Retinal pigment epithelial cell (primary cell): ENCODE results near the gene SOD2.
"Not testable (repeated sequence)": the region's sequence is repeated elsewhere in the genome, so short reads cannot be mapped to it uniquely, and the experiment has no call there.

Experiments used
- DNase-seq: peaks from one replicate; pipeline ENCODE4 v3.0.0-alpha.2; 2010; ENCODE audit warnings: low read depth
- H3K4me3 ChIP-seq: 2 replicates; pipeline ENCODE4 v1.5.1; 2011; ENCODE audit warnings: mild to moderate bottlenecking, low read length, control low read depth, moderate library complexity
- TF ChIP-seq, protein P1 (sequence below): conservative IDR thresholded peaks from 2 replicates; pipeline ENCODE4 v1.5.1; 2011; ENCODE audit warnings: low read depth, low read length, control low read depth, inconsistent platforms

SOD2 gene

DNA sequence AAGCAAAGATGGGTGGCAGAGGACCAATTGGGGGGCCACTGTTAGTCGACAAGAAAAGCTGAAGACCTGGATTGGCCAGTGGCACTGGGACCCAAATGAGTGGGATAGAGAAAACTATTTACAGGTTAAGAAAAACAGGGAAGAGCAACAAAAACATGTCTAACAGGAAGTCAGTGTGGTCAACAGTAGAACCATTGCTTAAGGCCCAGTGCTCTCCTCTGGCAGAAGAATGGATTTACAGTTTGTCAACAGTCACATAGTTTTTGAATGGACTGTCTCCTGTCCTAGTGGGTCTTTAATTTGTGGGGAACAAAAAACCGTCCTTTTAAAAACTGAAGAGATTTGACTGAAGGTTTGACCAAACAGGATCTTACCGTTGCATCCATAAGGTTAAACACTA is 22.1 kb upstream of the SOD2 start:
- H3K4me3 ChIP-seq, result no peak overlapping the region
- DNase-seq, result no peak
- TF ChIP-seq, protein P1, sequence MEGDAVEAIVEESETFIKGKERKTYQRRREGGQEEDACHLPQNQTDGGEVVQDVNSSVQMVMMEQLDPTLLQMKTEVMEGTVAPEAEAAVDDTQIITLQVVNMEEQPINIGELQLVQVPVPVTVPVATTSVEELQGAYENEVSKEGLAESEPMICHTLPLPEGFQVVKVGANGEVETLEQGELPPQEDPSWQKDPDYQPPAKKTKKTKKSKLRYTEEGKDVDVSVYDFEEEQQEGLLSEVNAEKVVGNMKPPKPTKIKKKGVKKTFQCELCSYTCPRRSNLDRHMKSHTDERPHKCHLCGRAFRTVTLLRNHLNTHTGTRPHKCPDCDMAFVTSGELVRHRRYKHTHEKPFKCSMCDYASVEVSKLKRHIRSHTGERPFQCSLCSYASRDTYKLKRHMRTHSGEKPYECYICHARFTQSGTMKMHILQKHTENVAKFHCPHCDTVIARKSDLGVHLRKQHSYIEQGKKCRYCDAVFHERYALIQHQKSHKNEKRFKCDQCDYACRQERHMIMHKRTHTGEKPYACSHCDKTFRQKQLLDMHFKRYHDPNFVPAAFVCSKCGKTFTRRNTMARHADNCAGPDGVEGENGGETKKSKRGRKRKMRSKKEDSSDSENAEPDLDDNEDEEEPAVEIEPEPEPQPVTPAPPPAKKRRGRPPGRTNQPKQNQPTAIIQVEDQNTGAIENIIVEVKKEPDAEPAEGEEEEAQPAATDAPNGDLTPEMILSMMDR, result no peak

DNA sequence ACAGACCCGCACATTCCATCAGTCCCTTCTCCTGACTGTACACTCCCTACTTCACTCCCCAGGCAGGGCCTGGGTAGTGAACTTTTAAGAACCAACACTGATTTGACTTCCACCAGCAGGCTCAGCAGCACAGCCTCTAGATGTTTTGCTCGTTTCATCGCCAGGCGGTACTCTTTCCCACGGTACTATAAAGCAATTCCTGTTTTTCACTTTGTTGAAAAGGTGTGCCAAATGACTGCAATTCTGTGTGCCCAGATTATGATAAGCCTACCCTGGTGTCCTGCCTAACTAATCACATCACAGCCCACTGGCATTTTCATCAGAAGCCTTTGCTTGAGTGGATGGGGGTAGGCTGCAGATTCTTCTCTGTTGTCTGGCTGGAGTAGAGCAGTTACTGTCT is 21.4 kb upstream of the SOD2 start:
- TF ChIP-seq, protein P1, result no peak
- no peak overlapping the region for H3K4me3 ChIP-seq
- peak; percentile 46 for DNase-seq

DNA sequence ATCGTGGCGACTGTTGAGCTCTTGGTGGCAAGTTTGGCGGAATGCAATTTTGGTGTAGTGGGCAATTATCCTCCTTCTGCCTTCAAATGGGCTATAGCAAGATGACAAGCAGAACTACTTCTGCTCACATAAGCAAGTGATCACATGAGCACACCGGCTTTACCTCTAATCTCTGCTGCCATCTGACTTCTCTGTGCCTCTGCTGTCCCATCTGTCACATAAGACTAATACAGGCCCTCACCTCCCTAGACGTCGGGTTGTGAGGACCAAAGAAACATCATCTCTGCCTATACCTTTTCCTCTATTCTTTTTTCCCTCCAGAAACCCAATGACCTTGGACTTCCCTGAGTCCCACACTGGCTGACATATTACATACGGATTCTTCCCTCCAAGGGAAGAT is 20.9 kb upstream of the SOD2 start:
- TF ChIP-seq, protein P1, result no peak
- DNase-seq, result no peak
- no peak overlapping the region for H3K4me3 ChIP-seq

DNA sequence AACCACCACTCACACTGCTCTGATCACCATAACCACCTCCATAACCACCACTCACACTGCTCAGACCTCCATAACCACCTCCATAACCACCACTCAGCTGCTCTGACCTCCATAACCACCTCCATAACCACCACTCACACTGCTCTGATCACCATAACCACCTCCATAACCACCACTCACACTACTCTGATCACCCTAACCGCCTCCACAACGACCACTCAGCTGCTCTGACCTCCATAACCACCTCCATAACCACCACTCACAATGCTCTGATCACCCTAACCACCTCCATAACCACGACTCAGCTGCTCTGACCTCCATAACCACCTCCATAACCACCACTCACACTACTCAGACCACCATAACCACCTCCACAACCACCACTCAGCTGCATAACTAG is 19.3 kb upstream of the SOD2 start:
- not testable (repeated sequence) for DNase-seq, H3K4me3 ChIP-seq

DNA sequence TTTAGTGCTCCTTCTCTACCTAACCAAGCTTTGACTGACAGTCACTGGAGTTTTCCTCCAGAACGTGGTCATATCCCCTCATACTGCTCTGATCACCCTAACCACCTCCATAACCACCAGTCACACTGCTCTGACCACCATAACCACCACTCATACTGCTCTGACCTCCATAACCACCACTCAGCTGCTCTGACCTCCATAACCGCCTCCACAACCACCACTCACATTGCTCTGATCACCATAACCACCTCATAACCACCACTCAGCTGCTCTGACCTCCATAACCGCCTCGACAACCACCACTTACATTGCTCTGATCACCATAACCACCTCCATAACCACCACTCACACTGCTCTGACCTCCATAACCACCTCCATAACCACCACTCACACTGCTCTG is 17.6 kb upstream of the SOD2 start:
- H3K4me3 ChIP-seq, DNase-seq: not testable (repeated sequence)

DNA sequence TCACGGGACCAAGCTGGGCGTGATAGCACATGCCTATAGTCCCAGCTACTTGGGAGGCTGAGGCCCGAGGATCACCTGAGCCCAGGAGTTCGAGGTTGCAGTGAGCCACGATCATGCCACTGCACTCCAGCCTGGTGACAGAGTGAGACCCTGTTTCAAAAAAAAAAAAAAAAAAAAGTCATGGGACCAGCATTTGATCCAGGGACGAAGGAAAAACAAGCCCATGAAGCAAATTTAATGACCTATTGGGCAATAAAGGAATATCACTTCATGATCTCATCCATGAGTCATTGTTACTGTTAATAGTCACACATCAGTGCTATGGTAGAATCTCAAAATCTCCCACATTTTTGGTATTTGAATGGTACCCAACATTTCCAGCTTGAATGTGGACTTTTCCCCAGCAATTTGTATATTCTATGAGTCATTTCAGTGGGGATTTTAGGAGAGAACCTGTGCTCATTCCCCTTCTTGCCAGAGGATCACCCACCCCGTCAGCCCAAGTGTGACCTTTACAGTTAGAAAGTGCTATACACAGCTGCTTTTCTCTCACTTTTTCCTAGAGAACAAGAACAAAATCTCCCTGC is 8.5 kb upstream of the SOD2 start:
- TF ChIP-seq, protein P1, result no peak
- no peak overlapping the region for H3K4me3 ChIP-seq
- DNase-seq, result peak; percentile 65

DNA sequence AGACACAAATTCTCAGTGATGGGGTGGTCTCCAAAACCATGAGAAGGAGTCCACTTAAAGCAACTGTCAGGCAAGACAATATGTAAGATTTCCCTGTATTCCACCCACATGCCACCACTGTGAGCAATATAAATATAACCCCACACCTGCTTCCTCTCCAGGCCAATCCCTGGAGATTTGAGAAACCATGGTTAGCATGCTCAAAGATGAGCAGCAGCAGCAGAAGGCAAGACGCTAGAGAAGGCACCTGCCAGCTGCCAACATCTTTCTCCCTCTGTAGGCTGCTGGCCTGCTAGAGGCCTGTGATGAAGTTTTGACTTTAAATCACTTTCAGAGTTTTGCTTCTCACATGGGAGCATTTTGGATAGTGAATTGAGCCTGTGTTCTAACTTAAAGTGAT is 7.9 kb upstream of the SOD2 start:
- H3K4me3 ChIP-seq, result no peak overlapping the region
- no peak for DNase-seq
- TF ChIP-seq, protein P1, result no peak

DNA sequence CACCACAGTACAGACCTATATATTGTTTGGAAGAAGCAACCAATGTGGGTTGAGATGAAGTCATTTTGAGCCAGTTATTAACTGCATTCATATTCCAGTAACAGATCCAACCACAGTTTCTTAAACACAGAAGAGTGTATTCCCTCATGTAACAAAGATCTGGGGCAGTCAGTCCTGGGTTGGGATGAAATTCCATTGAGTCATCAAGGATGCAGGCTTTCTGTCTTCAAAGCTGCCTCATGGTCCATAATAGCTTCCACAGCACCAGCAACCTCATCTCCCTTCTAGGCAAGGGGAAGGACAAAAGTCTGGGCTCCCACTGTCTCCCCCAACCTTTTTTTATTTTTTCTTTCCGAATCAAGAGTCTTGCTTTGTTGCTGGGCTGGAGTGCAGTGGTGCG is 2.9 kb upstream of the SOD2 start:
- no peak overlapping the region for H3K4me3 ChIP-seq
- DNase-seq, result no peak
- TF ChIP-seq, protein P1, result no peak
